Astrocyte (in vitro differentiated cells and primary cell): Measurements from ENCODE around the gene BANP.

Experiments
- CTCF ChIP-seq: IDR thresholded peaks from 2 replicates; pipeline ENCODE4 v1.5.1; 2011; ENCODE audit warnings: low read depth, mild to moderate bottlenecking, inconsistent platforms, low read length, moderate library complexity; ENCODE audit not compliant: insufficient read depth
- EZH2 ChIP-seq: IDR thresholded peaks from 2 replicates; pipeline ENCODE4 v1.6.1; 2012; ENCODE audit warnings: mild to moderate bottlenecking, low read length, inconsistent platforms; ENCODE audit not compliant: insufficient read depth

- TF ChIP-seq CTCF, result no peak
- TF ChIP-seq EZH2, result no peak
Observed at GRCh38 chr16:88072571-88073001, 121.4 kb downstream of the BANP start.
